H1 (cell line): ENCODE data around the gene CMTM5. TPM values are rescaled to one million over a fixed set of nuclear protein-coding genes. Genes with fewer than 3 reads are reported as not detected.

Experiments
- CTCF ChIA-PET: fragments of 300-600 bp; sonication (Branson Sonifier 250); formaldehyde crosslinking; loops from one replicate; lab custom pipeline; 2021; ENCODE audit not compliant: partially characterized antibody; lab: Charles Lee
- POLR2A ChIA-PET: fragments of 300-600 bp; sonication (Branson Sonifier 250); formaldehyde crosslinking; loops from one replicate; lab custom pipeline; 2021; ENCODE audit warnings: inconsistent platforms; ENCODE audit not compliant: partially characterized antibody; lab: Charles Lee
- DNase-seq, 2 experiments: peaks; one replicate each; pipeline versions ENCODE4 v3.0.0 to v3.0.0-alpha.2; 2010 to 2022; ENCODE audit warnings: low spot score in 2 of 2, low read depth in 1 of 2, mixed read lengths in 1 of 2
- FAIRE-seq: peaks from 2 replicates; lab custom pipeline; 2011; peaks lifted over from hg19 to GRCh38; lab: Jason Lieb, UNC
- H2AFZ ChIP-seq: 2 replicates; pipeline ENCODE4 v1.8.1; 2012; ENCODE audit warnings: low read length, inconsistent platforms
- H2AK5ac ChIP-seq: 2 replicates; pipeline ENCODE4 v1.6.1; 2013; ENCODE audit warnings: low read depth, low read length
- H2BK120ac ChIP-seq: replicated peaks from 2 replicates; pipeline ENCODE3; 2013; ENCODE audit warnings: low read depth, low read length, inconsistent platforms
- H2BK12ac ChIP-seq: 2 replicates; pipeline ENCODE4 v1.6.1; 2013; ENCODE audit warnings: low read depth, low read length
- H2BK15ac ChIP-seq: 2 replicates; pipeline ENCODE4 v1.6.1; 2013; ENCODE audit warnings: low read length
- H2BK20ac ChIP-seq: 2 replicates; pipeline ENCODE4 v1.6.1; 2013; ENCODE audit warnings: low read length
- H2BK5ac ChIP-seq: 2 replicates; pipeline ENCODE4 v1.6.1; 2013; ENCODE audit warnings: low read depth, low read length
- H3K14ac ChIP-seq: 2 replicates; pipeline ENCODE4 v1.6.1; 2013; ENCODE audit warnings: inconsistent platforms; ENCODE audit not compliant: insufficient read length
- H3K18ac ChIP-seq: 2 replicates; pipeline ENCODE4 v1.6.1; 2013; ENCODE audit warnings: low read length; ENCODE audit errors: extremely low read depth
- H3K23ac ChIP-seq: 2 replicates; pipeline ENCODE4 v1.6.1; 2013; ENCODE audit warnings: inconsistent platforms; ENCODE audit not compliant: insufficient read length
- H3K23me2 ChIP-seq: 2 replicates; pipeline ENCODE4 v1.6.1; 2013; ENCODE audit warnings: low read depth, low read length
- H3K27ac ChIP-seq: 2 replicates; pipeline ENCODE4 v1.6.1; 2011; ENCODE audit warnings: low read depth, low read length, inconsistent platforms
- H3K27me3 ChIP-seq, 4 experiments: replicated peaks in 1 of 4; 1 replicate in 1 of 4; 2 replicates in 3 of 4; pipeline versions ENCODE4 v1.6.1 to v1.8.1; 2011 to 2013; ENCODE audit warnings: low read length in 3 of 4, mild to moderate bottlenecking in 3 of 4, inconsistent platforms in 2 of 4, mixed read lengths in 2 of 4, moderate library complexity in 1 of 4; ENCODE audit not compliant: control insufficient read depth in 3 of 4, insufficient read depth in 3 of 4; ENCODE audit errors: extremely low read depth in 1 of 4
- H3K36me3 ChIP-seq, 4 experiments: 2 replicates each; pipeline versions ENCODE4 v1.6.1 to v1.8.1; 2011 to 2013; ENCODE audit warnings: mild to moderate bottlenecking in 4 of 4, low read length in 3 of 4, moderate library complexity in 2 of 4, control low read depth in 1 of 4, inconsistent platforms in 1 of 4; ENCODE audit not compliant: insufficient read depth in 4 of 4, control insufficient read depth in 2 of 4
- H3K4ac ChIP-seq: replicated peaks from 2 replicates; pipeline ENCODE3; 2013; ENCODE audit warnings: low read length, low read depth, mixed read lengths, inconsistent platforms; ENCODE audit not compliant: insufficient read length
- H3K4me1 ChIP-seq, 4 experiments: replicated peaks in 1 of 4; 1 replicate in 1 of 4; 2 replicates in 3 of 4; pipeline versions ENCODE4 v1.6.1 to v1.8.1; 2011 to 2013; ENCODE audit warnings: low read length in 3 of 4, inconsistent platforms in 2 of 4, mixed read lengths in 1 of 4; ENCODE audit not compliant: insufficient read depth in 4 of 4, control insufficient read depth in 3 of 4
- H3K4me2 ChIP-seq, 2 experiments: 2 replicates each; pipeline versions ENCODE4 v1.6.1 to v1.8.1; 2011 to 2013; ENCODE audit warnings: low read depth in 2 of 2, low read length in 2 of 2, control low read depth in 1 of 2, inconsistent platforms in 1 of 2, mild to moderate bottlenecking in 1 of 2; ENCODE audit not compliant: insufficient read depth in 1 of 2
- H3K4me3 ChIP-seq, 4 experiments: fragments of 200-600, 300-600 bp in 1 of 4; sonication (generic), shearing (Covaris generic), sonication (Bioruptor Twin) in 1 of 4; 2 replicates each; pipeline versions ENCODE4 v1.5.1 to v1.8.1; 2011 to 2016; ENCODE audit warnings: low read length in 4 of 4, low read depth in 3 of 4, control low read depth in 2 of 4, inconsistent platforms in 2 of 4, mild to moderate bottlenecking in 2 of 4, mixed read lengths in 1 of 4, moderate library complexity in 1 of 4; ENCODE audit not compliant: insufficient read depth in 2 of 4; ENCODE audit errors: extremely low read depth in 1 of 4
- H3K56ac ChIP-seq: replicated peaks from 2 replicates; pipeline ENCODE3; 2013; ENCODE audit warnings: low read depth, mild to moderate bottlenecking, mixed read lengths, low read length, inconsistent platforms; ENCODE audit not compliant: insufficient read length
- H3K79me1 ChIP-seq: 2 replicates; pipeline ENCODE4 v1.6.1; 2013; ENCODE audit warnings: low read depth, low read length, control low read depth
- H3K79me2 ChIP-seq, 2 experiments: 2 replicates each; pipeline versions ENCODE4 v1.6.1 to v1.8.1; 2012 to 2013; ENCODE audit warnings: low read length in 2 of 2, mild to moderate bottlenecking in 2 of 2, inconsistent platforms in 1 of 2; ENCODE audit not compliant: insufficient read depth in 2 of 2, control insufficient read depth in 1 of 2
- H3K9ac ChIP-seq, 4 experiments: replicated peaks in 1 of 4; 1 replicate in 1 of 4; 2 replicates in 3 of 4; pipeline versions ENCODE4 v1.6.1 to v1.8.1; 2011 to 2013; ENCODE audit warnings: low read depth in 3 of 4, low read length in 3 of 4, control low read depth in 2 of 4, mild to moderate bottlenecking in 2 of 4, moderate library complexity in 2 of 4, inconsistent platforms in 1 of 4; ENCODE audit errors: extremely low read depth in 1 of 4
- H3K9me3 ChIP-seq, 2 experiments: 2 replicates each; pipeline versions ENCODE4 v1.6.1 to v1.8.1; 2012 to 2013; ENCODE audit warnings: mild to moderate bottlenecking in 2 of 2, moderate library complexity in 2 of 2, control low read depth in 1 of 2, inconsistent platforms in 1 of 2, low read depth in 1 of 2, low read length in 1 of 2, mixed read lengths in 1 of 2; ENCODE audit not compliant: insufficient read depth in 2 of 2
- H4K20me1 ChIP-seq, 2 experiments: replicated peaks in 1 of 2; 2 replicates each; pipeline versions ENCODE3 to v1.8.1; 2011 to 2013; ENCODE audit warnings: inconsistent platforms in 2 of 2, low read length in 2 of 2, mild to moderate bottlenecking in 1 of 2; ENCODE audit not compliant: insufficient read depth in 2 of 2, control insufficient read depth in 1 of 2
- H4K5ac ChIP-seq: 2 replicates; pipeline ENCODE4 v1.6.1; 2013; ENCODE audit warnings: low read length, low read depth, mixed read lengths, inconsistent platforms; ENCODE audit not compliant: insufficient read length
- H4K8ac ChIP-seq: 2 replicates; pipeline ENCODE4 v1.8.0; 2013; ENCODE audit warnings: mild to moderate bottlenecking, moderate library complexity, low read length, inconsistent platforms; ENCODE audit not compliant: insufficient read depth; ENCODE audit errors: extremely low read depth
- H4K91ac ChIP-seq: replicated peaks from 2 replicates; pipeline ENCODE3; 2013; ENCODE audit warnings: low read length, mixed read lengths, inconsistent platforms; ENCODE audit not compliant: insufficient read length
- ATF2 ChIP-seq: IDR thresholded peaks from 2 replicates; pipeline ENCODE4 v1.6.1; 2012; ENCODE audit warnings: low read length, inconsistent platforms
- BACH1 ChIP-seq: IDR thresholded peaks from 2 replicates; pipeline ENCODE4 v1.6.1; 2012; ENCODE audit warnings: low read length, improper control_type of control experiment
- CBX5 ChIP-seq: fragments of 300-800, 300-1000 bp; sonication (generic); IDR thresholded peaks from 2 replicates; pipeline ENCODE4 v1.7.1; 2016; ENCODE audit warnings: antibody characterized with exemption, low read length, low read depth
- CHD1 ChIP-seq: IDR thresholded peaks from 2 replicates; pipeline ENCODE4 v1.6.1; 2012; ENCODE audit warnings: low read depth, low read length, improper control_type of control experiment
- CHD2 ChIP-seq: IDR thresholded peaks from 2 replicates; pipeline ENCODE4 v1.6.1; 2012; ENCODE audit warnings: low read length, improper control_type of control experiment
- GTF2F1 ChIP-seq: IDR thresholded peaks from 2 replicates; pipeline ENCODE4 v1.6.1; 2012; ENCODE audit warnings: low read depth, low read length, improper control_type of control experiment, borderline replicate concordance
- HDAC6 ChIP-seq: IDR thresholded peaks from one replicate; pipeline ENCODE4 v1.7.1; 2012; ENCODE audit warnings: low read depth, mild to moderate bottlenecking, inconsistent platforms, low read length, moderate library complexity
- KDM1A ChIP-seq: fragments of 200-600, 300-600 bp; sonication (generic); IDR thresholded peaks from 2 replicates; pipeline ENCODE4 v1.7.1; 2016; ENCODE audit warnings: mild to moderate bottlenecking, low read length, borderline replicate concordance
- RBBP5 ChIP-seq: IDR thresholded peaks from 2 replicates; pipeline ENCODE4 v1.7.1; 2012; ENCODE audit warnings: low read depth, mild to moderate bottlenecking, inconsistent platforms, low read length, moderate library complexity, borderline replicate concordance
- RFX5 ChIP-seq: IDR thresholded peaks from 2 replicates; pipeline ENCODE4 v1.6.1; 2011; ENCODE audit warnings: low read depth, low read length, improper control_type of control experiment, borderline replicate concordance
- TAF1 ChIP-seq: IDR thresholded peaks from 2 replicates; pipeline ENCODE4 v1.6.1; 2011; ENCODE audit warnings: mild to moderate bottlenecking, low read depth, low read length
- TCF12 ChIP-seq: IDR thresholded peaks from 2 replicates; pipeline ENCODE4 v1.6.1; 2011; ENCODE audit warnings: low read depth, mild to moderate bottlenecking, low read length
- YY1 ChIP-seq: IDR thresholded peaks from 2 replicates; pipeline ENCODE4 v1.6.1; 2011; ENCODE audit warnings: low read depth, mild to moderate bottlenecking, low read length
- WGBS, 2 experiments: shearing (Covaris generic) in 1 of 2; methylation state at CpG; one replicate each; pipeline versions ENCODE4 v1.1.6 to v1.1.7; 2013 to 2015; ENCODE audit warnings: low lambda C conversion rate in 2 of 2, mixed read lengths in 2 of 2, inconsistent platforms in 1 of 2, low coverage in 1 of 2, missing lambda C conversion rate in 1 of 2; ENCODE audit not compliant: insufficient replicate concordance in 2 of 2, insufficient coverage in 1 of 2, insufficient read length in 1 of 2; ENCODE audit errors: extremely low coverage in 1 of 2, missing lambda C conversion rate in 1 of 2; 5-methylcytosine and 5-hydroxymethylcytosine counted together
- polyA plus RNA-seq, 7 experiments: library from polyadenylated mRNA; depleted of rRNA in 3 of 7; stranded (reverse) in 5 of 7; unstranded in 2 of 7; fragments of >200 nt in 5 of 7; fragments of 200-250 nt in 2 of 7; gene quantifications; 1 replicate in 5 of 7; 2 replicates in 1 of 7; 4 replicates in 1 of 7; pipeline versions ENCODE4 v1.2.1 to v1.2.3, GENCODE V29; 2011 to 2013; ENCODE audit warnings: missing spikeins in 2 of 7, mixed read lengths in 2 of 7
- total RNA-seq: library from RNA; stranded (reverse); fragmentation: NEBNext Ultra II Directional; extraction: Animal tissue kit (Norgen Biotek cat#: 25700); gene quantifications from 2 replicates; pipeline ENCODE4 v1.2.1, GENCODE V29; 2021

The CMTM5 gene
- total and polyA plus RNA-seq, 2 of the 8 experiments (the other 6 are each of a cell fraction or from before 2014, with no cell fraction given), result 2.1 TPM; not detected in 1

DNA sequence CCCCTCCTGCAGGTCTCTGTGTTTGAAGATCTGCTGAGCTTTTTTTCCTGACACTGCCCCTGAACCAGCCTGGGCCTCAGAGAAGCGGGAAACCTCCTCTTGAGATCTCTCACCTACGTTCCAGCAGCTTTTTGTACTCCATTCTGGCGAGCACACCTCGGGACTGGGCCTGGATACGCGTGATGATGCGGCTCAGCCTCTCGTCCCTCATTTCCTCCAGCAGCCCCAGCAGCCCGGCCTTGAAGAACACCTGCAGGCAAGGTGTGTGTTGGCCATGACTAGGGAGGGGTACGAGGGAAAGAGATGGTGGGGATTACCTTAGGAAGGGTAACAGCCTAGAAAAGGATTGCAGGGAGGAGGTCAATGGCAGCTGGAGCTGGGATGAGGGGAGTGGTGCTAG, 48.3 kb downstream of the CMTM5 start:
- peaks cover 1% of the 10 kb centered on the region for H3K79me1 ChIP-seq
- H3K27ac ChIP-seq, result no peak overlapping the region
- peaks cover 3% of the 10 kb centered on the region; the same call in 1 of the 2 replicates for H3K23me2 ChIP-seq
- CTCF ChIA-PET, result interaction anchor here (0.9 to 2.7 kb wide), 7 partner anchors 9 to 103 kb away, joined by 3 to 12 read pairs (median 5); partner anchors contain the start of gene MYH7
- no peak overlapping the region; the same call in 1 of the 2 replicates for H3K18ac ChIP-seq
- H3K9me3 ChIP-seq, result no peaks in the 10 kb centered on the region; a peak in 1 of 4 replicates
- H3K4me3 ChIP-seq, result no peak overlapping the region
- no peak overlapping the region for H2BK12ac ChIP-seq
- H4K91ac ChIP-seq, result no peak overlapping the region
- no peak overlapping the region for H3K4me2 ChIP-seq
- no peak overlapping the region for H3K14ac ChIP-seq
- no peak overlapping the region for H3K4ac ChIP-seq
- H2BK20ac ChIP-seq, result no peak overlapping the region; the same call in 1 of the 2 replicates
- H4K8ac ChIP-seq, result no peak overlapping the region
- H4K5ac ChIP-seq, result no peak overlapping the region
- no peak overlapping the region for H2AFZ ChIP-seq
- H3K23ac ChIP-seq, result no peak overlapping the region
- DNase-seq (no peak), FAIRE-seq (no peak)
- H3K36me3 ChIP-seq, result no peaks in the 10 kb centered on the region
- no peaks in the 10 kb centered on the region for H3K79me2 ChIP-seq
- 88% methylated on average over 10 of the region's 10 CpGs; no CpG with 5 or more reads in 1 of the 2 experiments for WGBS, 2 experiments
- H3K56ac ChIP-seq, result no peak overlapping the region
- H3K4me1 ChIP-seq, result peaks cover 0 to 3% (median 0%) of the 10 kb centered on the region in 4 experiments; a peak in 1 of 7 replicates
- H3K9ac ChIP-seq, result no peak overlapping the region
- H2BK120ac ChIP-seq, result no peak overlapping the region
- POLR2A ChIA-PET, result interaction anchor here (0.9 kb wide), 1 partner anchor 11 kb away, joined by 3 read pairs; no protein-coding TSS in a partner anchor
- peaks cover 0 to 4% (median under 1%) of the 10 kb centered on the region in 4 experiments; a peak in 2 of 7 replicates for H3K27me3 ChIP-seq
- H2AK5ac ChIP-seq, result 0 out of 2 replicates have a peak overlapping the region, but pooled peaks have one; percentile 24
- H2BK15ac ChIP-seq, result no peak overlapping the region
- no peaks in the 10 kb centered on the region for H4K20me1 ChIP-seq
- H2BK5ac ChIP-seq, result no peak overlapping the region
- TF ChIP-seq CHD2 (no peak), HDAC6 (no peak), RBBP5 (no peak), ATF2 (no peak), GTF2F1 (no peak), RFX5 (no peak), KDM1A (no peak), CBX5 (no peak), BACH1 (no peak), TCF12 (no peak), YY1 (no peak), TAF1 (no peak), CHD1 (no peak)
